Measurements from ENCODE around the gene PRKN.

PRKN gene

GRCh38 chr6:161564952-161565351 is 1162.6 kb downstream of the PRKN start:
- Histone ChIP-seq H3K9me3 (ENCODE audit: control insufficient read depth, insufficient read depth, low read depth, low read length) (no peaks in the 10 kb centered on the region), H3K4me1 (ENCODE audit: control insufficient read depth, insufficient read depth, low read length) (no peaks in the 10 kb centered on the region), H3K4me3 (ENCODE audit: low read depth, low read length) (no peak overlapping the region), H3K27ac (ENCODE audit: extremely low read depth, low read depth, low read length) (no peak overlapping the region), H3K36me3 (ENCODE audit: control insufficient read depth in 2 of 2, insufficient read depth in 1 of 2, low read length in 2 of 2) (no peaks in the 10 kb centered on the region)
- ChIA-PET CTCF (no interaction called here), POLR2A (no interaction called here)
- TF ChIP-seq GFI1B (tag by site-specific recombination; IDR thresholded peaks at IDR 0.05) (no peak), ZEB2 (tag by site-specific recombination; IDR thresholded peaks at IDR 0.05) (no peak), ZNF324 (tag by site-specific recombination; IDR thresholded peaks at IDR 0.05) (no peak), ZNF518A (tag by site-specific recombination; conservative IDR thresholded peaks at IDR 0.05; ENCODE audit: low read depth) (no peak), SP3 (tag by site-specific recombination; IDR thresholded peaks at IDR 0.05) (no peak), ZNF449 (tag by site-specific recombination; IDR thresholded peaks at IDR 0.05) (no peak), ZNF843 (tag by site-specific recombination; IDR thresholded peaks at IDR 0.05) (no peak), ATF2 (tag by site-specific recombination; IDR thresholded peaks at IDR 0.05; ENCODE audit: low read depth) (no peak), HOXD13 (CRISPR knock-in tag; IDR thresholded peaks at IDR 0.05; ENCODE audit: borderline replicate concordance) (no peak), ZNF658 (tag by site-specific recombination; IDR thresholded peaks at IDR 0.05) (no peak), EGR2 (tag by site-specific recombination; IDR thresholded peaks at IDR 0.05; ENCODE audit: low read depth) (no peak)
- TF ChIP-seq, protein P1, sequence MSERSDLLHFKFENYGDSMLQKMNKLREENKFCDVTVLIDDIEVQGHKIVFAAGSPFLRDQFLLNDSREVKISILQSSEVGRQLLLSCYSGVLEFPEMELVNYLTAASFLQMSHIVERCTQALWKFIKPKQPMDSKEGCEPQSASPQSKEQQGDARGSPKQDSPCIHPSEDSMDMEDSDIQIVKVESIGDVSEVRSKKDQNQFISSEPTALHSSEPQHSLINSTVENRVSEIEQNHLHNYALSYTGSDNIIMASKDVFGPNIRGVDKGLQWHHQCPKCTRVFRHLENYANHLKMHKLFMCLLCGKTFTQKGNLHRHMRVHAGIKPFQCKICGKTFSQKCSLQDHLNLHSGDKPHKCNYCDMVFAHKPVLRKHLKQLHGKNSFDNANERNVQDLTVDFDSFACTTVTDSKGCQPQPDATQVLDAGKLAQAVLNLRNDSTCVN (tag by site-specific recombination; optimal IDR thresholded peaks at IDR 0.05): no peak

GRCh38 chr6:161561908-161562307 is 1165.7 kb downstream of the PRKN start:
- no peaks in the 10 kb centered on the region for H3K4me1 ChIP-seq (ENCODE audit: control insufficient read depth, insufficient read depth, low read length)
- no peak for TF ChIP-seq GLIS2 (tag by site-specific recombination; IDR thresholded peaks at IDR 0.05)
- H3K4me3 ChIP-seq (ENCODE audit: low read depth, low read length): no peak overlapping the region
- H3K27ac ChIP-seq (ENCODE audit: extremely low read depth, low read depth, low read length): no peak overlapping the region
- POLR2A ChIA-PET: no interaction called here
- CTCF ChIA-PET: no interaction called here
- H3K9me3 ChIP-seq (ENCODE audit: control insufficient read depth, insufficient read depth, low read depth, low read length): no peaks in the 10 kb centered on the region
- no peaks in the 10 kb centered on the region for H3K36me3 ChIP-seq (ENCODE audit: control insufficient read depth in 2 of 2, insufficient read depth in 1 of 2, low read length in 2 of 2)
